ENCODE results near the gene SSTR4. TPM values are rescaled to one million over a fixed set of nuclear protein-coding genes. Genes with fewer than 3 reads are reported as not detected.
"Not testable (repeated sequence)": the region's sequence is repeated elsewhere in the genome, so short reads cannot be mapped to it uniquely, and the experiment has no call there.

The SSTR4 gene
- total RNA-seq, 1 experiment from 2014 or later, result not detected

DNA sequence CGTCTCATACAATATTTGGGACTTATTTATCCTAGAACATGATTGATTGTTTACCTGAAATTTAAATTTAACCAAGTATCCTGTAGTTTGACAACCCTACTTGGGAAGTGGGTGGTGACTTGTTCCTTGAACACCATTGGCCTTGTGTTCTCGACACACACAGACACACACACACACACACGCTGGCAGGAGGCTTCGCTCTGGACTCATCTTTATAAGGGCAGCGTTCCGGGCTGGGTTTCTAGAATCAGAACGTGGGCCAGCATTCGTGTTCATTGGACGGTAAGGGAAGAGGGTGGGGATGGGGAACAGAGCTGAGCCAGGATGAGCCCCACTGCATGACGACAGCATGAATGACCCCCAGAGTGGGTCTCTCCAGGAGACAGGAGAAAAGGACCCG is 16.2 kb upstream of the SSTR4 start:
- DNase-seq (ENCODE audit: low read depth), result no peak

DNA sequence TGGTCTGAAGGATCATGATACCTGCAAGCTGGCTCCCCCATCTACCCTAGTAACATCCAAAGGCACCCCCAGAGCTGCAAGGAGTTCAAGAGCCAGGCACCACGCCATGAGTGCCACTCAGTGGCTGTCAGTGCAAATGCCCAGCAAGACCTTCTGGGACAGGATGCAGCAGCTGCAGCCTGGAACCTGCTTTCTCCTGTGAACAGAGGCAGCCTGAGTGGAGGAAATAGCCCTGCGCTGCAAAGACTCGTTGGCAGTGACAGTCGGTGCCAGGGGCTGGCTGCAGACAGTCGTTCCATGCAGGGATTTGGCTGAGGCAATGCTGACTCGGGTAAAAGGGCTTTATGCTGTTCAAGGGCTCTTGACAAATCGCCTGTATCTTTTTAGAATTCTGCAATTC is 15.7 kb upstream of the SSTR4 start:
- no peak for DNase-seq (ENCODE audit: low read depth)

DNA sequence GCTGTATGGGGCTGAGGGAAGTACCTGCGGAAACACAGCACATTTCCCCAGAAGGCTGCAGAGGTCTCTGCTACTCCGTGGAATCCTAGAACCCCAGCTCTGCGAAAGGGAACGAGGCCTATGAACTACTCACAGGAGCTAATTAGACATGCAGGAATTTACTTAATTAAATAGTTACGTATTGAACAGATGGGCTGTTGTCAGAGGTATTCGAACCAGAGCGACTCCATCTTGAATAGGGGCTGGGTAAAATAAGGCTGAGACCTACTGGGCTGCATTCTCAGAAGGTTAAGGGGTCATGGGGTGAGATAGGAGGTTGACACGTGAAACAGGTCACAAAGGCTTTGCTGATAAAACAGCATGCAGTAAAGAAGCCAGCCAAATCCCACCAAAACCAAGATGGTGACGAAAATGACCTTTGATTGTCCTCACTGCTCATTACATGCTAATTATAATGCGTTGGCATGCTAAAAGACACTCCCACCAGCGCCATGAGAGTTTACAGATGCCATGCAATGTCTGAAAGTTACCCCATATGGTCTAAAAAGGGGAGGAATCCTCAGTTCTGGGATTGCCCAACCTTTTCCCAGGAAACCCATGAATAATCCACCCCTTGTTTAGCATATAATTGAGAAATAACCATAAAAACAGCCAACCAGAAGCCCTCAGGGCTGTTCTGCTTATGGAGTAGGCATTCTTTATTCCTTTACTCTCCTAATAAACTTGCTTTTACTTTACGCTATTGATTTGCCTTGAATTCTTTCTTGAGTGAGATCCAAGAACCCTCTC is 14.7 kb upstream of the SSTR4 start:
- no peak for DNase-seq (ENCODE audit: low read depth)

DNA sequence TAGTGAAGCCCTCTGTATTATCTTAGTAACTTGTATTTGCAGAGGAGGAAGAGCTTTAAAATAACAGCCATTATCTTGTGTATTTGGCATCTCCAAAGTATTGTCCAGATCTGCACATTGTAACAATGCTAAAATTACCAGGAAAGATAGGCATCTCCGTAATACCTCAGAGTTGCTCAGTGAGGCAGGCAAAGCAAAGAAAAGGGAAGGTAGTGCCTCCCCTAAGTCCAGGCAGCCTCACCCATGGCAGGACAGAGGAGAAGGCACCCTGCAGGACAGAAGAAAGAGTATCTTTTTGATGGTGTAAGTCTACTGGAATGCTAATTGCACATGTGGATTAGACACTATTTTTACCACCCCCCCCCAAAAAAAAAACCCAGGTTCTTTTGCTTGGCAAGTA is 13.6 kb upstream of the SSTR4 start:
- no peak for DNase-seq (ENCODE audit: low read depth)

DNA sequence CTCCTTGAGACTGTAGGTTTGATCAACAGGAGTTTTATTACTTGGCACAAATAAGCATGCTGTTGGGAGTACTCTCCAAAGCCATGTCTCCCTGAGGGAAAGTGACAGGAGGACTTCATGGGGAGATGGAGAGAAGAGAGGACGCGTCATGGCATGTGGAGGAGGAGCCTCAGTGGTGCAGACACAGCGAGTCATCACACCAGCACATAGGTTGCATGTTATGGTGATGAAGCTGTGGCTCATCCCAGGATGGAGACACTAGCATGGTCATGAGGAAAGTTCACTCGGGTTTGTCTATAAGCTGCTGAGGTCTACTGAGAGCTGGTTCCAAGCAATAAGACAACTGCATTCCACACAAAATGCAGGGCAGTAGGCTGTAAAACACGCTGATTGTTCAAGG is 13.2 kb upstream of the SSTR4 start:
- DNase-seq (ENCODE audit: low read depth), result peak; percentile 27

DNA sequence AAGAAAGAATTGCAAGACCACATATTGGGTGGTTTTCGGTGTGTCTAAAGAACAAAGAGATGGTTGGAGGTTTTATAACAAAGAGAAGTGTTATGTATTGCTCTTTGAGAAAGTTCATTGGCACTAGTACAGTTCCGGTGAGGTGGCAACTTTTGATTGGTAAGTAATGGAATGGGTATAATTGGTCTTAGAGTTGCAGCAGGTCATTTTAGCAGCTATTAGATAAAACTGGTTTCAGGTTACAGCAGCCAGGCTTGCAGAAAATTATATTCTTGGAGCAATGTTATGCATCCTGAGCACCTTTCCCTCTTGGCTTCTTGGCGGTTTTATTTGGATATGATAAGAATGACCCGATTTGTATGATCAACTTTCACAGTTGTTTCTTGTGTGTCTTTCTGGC is 12.3 kb upstream of the SSTR4 start:
- peak; percentile 27 for DNase-seq (ENCODE audit: low read depth)

DNA sequence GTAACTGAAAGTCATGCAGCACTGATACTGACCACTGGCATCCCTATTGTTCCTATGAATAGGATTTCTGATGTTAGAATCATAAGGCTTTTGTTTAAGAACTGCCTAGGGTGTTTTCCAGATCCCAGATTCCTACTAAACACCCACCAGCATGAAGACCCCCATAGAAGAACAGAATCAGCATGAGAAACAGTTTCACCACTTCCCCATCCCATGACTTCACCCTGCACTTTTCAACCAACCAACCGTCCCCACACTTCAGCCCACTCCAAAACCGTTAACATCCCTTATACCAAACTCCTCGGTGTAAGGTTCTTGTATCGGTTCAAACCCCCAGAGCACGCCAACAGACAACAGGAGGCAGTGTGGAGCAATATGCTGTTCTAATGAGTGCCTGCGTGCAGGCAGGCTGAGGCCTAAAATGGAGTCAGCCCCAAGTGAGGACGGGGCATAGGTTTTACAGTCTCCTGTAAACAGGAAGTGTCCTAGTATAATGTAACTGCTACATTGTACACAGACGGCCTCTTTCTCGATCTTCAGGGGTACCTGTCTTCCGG is 11.4 kb upstream of the SSTR4 start:
- DNase-seq (ENCODE audit: low read depth), result no peak

DNA sequence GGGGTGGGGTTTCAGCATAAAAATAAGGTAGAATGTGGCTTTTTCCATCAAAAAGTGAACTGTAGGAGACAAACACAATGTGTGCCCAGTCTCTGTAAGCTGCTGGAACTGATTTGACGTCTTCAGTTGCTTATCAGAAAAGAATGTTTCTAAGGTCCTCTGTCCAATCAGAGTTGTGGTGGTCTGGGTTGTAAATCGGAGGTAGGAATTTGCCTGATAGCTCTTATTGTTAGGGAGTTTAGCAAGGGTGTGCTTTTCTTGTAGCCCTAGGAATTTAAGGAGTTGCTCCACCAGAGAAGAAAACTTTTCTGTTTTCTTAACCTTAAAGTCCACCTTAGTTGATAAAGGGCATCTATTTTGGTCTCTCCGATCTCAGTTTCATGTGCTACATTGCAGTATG is 10.4 kb upstream of the SSTR4 start:
- no peak for DNase-seq (ENCODE audit: low read depth)

DNA sequence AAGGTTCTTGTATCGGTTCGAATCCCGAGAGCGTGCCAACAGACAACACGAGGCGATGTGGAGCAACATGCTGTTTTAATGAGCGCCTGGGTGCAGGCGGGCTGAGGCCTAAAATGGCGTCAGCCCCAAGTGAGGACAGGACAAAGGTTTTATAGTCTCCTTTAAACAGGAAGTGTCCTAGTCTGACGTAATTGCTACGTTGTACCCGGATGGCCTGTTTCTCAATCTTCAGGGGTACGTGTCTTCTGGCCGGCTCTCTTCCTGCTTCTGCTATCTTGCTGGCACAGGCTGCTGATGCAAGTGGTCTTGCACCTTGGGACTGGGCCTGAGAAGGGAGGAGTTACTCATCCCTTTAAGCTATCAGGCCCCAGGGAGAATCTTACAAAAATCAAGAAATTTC is 9.6 kb upstream of the SSTR4 start:
- DNase-seq (ENCODE audit: low read depth), result not testable (repeated sequence)

DNA sequence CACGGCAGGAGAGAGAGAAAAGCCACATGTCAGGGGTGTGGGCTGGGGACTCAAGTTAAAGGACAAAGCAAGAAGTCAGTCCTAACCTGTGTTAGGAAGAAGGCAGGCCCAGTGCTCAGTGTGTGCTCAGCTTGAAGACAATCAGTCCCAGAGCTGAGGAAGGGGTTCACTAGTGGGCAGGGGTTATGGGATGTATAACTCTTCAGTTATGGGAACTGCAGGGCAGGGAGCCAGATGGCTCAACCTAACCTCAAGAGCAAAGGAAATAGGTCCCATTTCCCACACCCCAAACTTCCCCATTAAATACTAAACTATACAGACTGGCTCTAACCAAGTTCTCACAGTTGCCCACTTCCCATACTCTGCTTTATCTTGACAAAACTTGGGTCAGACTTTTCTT is 7.4 kb upstream of the SSTR4 start:
- no peak for DNase-seq (ENCODE audit: low read depth)

DNA sequence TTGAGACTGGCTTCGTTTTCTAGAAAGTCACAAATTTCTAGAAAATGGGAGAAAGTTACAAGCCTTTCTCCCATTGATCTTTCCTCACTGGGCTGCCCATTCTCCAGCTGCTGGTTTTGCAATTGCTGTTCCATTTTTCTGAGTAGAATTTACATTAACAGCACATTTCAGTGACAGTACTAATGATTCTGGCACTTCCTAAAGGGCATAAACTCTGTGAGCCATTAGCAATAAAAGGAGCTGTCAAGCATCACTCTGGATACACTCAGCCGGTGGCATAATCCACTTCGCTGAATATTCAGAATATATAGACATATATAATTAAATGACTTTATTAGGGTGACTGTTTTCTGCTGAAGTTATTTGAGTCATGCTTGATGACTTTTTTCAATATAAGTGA is 6.7 kb upstream of the SSTR4 start:
- DNase-seq (ENCODE audit: low read depth), result no peak

DNA sequence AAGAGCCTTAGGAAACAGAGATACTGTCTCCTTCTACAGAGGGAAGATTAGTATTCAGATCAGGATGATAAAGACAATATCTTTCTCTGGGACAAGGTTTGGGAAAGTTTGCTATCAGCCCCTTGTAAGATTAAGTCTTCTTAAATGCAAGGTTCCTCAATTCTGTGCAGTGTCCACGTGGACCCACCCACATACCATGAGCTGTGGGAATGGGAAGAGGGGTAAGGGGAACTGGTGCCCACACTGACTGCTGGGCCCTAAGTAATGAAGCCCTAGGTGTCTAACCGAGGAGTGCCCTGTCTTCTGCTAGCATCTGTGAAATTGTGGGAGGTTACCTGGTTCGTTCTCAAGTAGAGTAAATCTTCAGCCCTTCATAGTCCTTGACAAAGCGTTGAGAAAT is 5.8 kb upstream of the SSTR4 start:
- DNase-seq (ENCODE audit: low read depth), result no peak

DNA sequence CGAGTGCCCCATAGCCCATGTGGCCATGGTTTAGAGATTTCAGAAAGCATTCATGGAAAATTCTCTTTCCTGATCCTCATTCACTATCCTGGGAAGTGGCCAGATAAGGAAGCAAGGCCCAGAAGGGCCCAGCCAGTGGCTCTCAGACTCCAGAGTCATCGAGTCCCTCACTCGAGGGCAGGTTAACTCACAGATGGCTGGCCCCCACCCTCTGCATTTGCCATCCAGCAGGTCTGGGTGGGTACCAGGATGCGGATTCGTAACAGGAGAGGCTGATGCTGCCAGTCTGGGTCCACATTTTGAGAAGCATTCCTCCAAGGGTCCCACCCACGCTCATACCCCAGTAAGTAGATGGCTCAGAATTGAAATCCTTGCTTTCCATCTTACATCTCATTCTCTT is 3.8 kb upstream of the SSTR4 start:
- DNase-seq (ENCODE audit: low read depth), result no peak

DNA sequence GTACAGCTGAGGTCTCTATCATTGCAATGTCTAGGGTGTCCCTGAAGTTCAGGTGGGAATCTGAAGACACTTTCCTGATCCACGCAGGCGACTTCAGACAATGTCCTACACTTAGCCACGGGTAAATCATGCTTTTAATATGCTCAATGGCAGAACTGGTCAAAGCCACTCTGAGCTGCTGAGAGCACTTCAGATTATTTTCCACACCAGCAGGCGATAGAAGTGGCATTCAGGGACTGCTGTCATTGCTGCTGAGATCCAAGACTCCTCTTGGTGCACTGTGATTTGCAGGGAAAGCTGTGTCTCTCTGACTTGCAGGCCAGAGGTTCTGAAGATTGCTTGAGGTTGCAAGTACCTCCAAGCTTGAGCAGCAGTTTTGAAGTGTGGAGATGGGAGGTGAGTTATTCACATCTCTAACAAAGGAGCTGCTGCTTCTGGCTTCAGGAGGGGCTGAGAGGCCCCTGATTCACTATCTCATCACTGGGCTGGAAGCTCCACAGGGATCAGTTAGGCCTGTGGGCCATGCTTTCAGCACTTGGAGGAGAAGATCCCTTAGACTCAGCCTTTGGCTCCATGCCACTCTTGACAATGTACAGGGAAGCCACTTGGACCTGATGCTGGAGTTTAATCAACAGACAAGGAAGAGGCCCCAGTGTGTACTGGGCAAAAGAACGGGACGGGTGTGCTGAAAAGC is 2.9 kb upstream of the SSTR4 start:
- no peak for DNase-seq (ENCODE audit: low read depth)

DNA sequence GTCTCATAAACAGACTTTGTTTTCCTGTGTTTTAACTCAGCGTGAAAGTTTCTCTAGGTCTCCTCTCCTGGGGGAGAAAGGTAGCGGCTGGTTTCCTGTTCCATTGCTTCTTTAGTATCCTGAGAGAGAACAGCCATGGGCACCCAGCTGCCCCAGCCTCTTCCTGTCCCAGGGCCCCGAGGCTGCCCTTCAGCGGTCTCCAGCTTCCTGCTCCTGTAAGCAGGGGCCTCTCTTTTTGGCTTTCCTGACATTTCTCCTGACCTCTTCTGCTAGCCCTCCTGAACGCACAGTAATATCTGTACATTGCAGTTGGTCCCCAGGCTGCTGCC is 2.4 kb upstream of the SSTR4 start:
- DNase-seq (ENCODE audit: low read depth), result no peak

DNA sequence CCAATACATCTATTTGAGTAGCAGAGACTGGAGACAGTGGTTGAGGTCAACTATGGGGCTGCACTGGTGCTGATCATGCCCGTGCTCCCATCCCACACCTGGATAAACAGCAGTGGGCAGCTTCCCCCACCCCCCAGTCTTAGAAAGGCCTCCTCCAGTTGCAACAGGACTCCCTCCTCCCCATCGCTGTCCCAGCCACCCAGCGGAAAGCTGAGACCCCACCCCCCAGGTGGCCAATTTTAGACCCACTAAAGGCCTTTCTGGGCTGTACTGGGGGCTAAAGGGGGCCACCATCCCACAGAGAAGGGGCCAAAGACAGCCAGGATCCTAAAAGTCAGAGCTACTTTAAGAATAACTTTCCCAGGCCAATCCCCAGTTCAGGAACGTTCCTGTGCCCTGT is 1.2 kb upstream of the SSTR4 start:
- DNase-seq (ENCODE audit: low read depth), result no peak

DNA sequence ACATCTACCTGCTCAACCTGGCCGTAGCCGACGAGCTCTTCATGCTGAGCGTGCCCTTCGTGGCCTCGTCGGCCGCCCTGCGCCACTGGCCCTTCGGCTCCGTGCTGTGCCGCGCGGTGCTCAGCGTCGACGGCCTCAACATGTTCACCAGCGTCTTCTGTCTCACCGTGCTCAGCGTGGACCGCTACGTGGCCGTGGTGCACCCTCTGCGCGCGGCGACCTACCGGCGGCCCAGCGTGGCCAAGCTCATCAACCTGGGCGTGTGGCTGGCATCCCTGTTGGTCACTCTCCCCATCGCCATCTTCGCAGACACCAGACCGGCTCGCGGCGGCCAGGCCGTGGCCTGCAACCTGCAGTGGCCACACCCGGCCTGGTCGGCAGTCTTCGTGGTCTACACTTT is 619 bp downstream of the SSTR4 start:
- DNase-seq (ENCODE audit: low read depth), result no peak

DNA sequence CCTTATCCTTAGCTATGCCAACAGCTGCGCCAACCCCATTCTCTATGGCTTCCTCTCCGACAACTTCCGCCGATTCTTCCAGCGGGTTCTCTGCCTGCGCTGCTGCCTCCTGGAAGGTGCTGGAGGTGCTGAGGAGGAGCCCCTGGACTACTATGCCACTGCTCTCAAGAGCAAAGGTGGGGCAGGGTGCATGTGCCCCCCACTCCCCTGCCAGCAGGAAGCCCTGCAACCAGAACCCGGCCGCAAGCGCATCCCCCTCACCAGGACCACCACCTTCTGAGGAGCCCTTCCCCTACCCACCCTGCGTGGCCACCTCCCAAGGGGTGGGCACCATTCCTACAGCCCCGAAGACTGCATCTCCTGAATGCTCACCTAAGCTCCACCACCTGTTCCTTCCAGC is 1.3 kb downstream of the SSTR4 start:
- no peak for DNase-seq (ENCODE audit: low read depth)

DNA sequence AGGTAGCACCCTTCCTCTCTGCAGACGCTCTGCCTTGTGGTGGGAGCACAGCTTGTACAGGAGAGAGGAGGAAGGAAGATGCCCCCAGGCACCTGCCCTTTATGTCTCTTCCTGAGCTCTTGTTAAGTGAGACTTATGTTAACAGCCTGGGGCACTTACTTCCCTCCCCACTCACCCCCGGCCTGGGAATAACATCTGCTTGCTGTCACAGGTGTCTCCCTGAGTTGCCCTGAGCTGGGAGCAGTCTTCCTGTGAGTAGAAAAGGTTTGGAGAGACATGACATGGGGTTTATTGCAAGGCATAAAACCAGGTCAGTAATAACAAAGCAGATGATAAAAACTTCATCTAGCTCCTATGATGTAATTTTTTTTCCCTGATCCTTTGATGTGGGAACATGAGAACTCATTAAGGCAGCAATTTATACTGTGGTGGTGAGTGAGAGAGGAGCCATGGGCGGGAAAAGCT is 1.9 kb downstream of the SSTR4 start:
- no peak for DNase-seq (ENCODE audit: low read depth)

DNA sequence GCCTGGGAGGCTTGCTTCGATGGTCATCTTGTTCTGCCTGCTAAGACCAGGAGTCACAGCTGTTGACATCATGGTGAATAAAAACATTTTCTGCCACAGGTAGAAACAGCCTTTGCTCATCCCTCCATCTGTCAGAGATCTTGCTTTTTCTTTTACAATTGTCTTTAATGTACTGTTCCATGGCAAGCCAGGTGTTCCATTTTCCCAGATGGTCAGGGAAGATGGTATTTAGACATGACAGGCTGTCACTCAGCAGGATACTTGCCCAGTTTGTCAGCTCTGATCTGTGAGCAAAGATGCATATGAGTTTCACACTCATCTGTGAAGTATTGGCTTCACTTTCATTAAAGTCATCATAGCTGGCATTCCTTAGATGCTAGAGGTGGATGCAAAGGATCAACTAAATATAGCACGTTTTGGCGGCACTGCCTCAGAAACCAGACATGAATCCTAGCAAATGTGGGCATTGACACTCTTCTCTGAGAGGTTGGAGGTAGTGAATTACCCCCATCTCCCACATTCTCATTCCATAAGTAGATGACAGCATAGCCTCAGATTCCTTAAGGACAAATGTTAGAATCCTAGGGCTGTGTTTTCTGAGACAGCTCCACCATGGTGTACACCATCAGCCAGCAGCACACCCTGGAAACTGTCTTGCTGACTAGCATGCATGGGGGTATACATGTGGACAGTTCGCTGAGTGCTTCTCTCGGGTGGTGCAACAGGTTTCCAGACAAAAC is 4.2 kb downstream of the SSTR4 start:
- DNase-seq (ENCODE audit: low read depth), result no peak

DNA sequence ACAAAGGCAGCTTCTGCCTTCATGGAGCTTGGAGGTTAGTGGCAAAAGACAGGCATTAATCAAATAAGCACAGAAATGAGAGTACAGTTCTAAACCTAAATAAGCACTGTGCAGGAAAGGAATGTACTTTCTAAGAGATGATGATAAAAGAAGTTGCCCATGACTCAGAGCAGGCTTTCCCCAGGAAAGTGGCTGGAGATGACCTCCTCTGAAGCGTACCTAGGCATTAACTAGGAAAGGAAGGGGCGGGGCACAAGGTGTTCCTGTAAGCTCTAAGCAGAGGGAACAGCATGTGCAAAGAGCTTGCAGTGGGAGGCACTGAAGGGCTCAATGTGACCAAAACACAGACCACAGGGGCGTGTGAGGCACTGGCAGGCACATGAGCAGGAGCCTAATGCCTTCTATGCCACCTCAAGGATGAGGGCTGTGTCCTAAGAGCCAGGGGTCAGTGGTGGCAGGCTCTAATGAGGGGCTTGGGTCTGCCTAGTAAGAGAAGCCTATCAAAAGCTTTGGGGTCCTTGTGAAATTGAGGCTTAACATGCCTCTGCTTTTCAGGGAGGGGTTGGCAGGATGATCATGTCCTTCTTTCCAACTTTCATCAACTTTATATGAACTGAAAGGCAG is 4.9 kb downstream of the SSTR4 start:
- DNase-seq (ENCODE audit: low read depth), result no peak

DNA sequence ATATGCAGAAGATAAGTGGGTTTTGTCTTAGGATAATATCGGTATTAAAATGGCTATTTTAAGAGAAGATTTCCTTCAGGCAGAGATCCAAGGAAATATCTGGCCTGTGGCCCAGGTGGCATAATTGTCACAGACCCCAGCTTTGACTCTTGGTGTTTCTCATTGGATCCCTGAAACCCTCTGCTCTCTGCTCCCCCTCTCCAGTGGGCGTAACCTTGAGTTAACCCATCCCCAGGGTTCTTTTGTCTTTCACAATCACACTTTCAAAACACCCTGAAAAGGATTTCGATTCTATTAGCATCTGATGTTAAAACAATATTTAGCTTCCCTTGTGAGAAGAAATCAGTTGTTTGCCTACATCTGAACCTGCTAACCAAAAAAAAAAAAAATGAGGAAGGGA is 7.2 kb downstream of the SSTR4 start:
- DNase-seq (ENCODE audit: low read depth), result no peak

Measured in Daoy (cell line).